ENCODE results near the gene RAP1GAP2. TPM values are rescaled to one million over a fixed set of nuclear protein-coding genes. Genes with fewer than 3 reads are reported as not detected.

The RAP1GAP2 gene
- total RNA-seq, 3 donors from 2014 or later (not counting 1 experiment from before 2014, with no cell fraction given) = 274 to 418 (median 390) TPM

DNA sequence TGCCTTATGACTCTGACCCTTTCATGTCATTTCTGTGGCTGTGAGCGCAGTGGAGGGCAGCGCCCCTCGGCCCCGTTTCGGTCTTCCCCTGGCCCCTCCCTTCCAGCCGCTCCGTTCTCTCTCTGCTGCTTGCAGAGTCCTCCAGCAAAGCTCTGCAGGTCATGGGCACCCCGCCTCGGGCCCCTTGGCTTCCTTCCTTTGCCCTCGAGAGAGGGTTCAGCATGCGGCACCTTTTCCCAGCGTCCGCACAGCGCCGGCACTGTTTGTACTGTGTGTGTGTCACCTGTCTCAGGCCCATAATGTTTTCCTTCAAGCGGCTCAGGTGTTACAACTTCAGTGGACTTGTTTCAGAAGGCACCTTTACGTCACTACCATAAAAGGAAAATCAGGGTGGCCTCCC, 98.5 kb downstream of the RAP1GAP2 start:
- Mint-ChIP-seq H3K27ac (peak overlapping the region; percentile 80 to 85), H3K27me3 (ENCODE audit: low read depth in 2 of 2) (no peaks in the 10 kb centered on the region), H3K36me3 (peaks cover 7% of the 10 kb centered on the region), H3K4me3 (peak overlapping the region; percentile 42), H3K9me3 (no peaks in the 10 kb centered on the region), H3K4me1 (peaks cover 46 to 67% of the 10 kb centered on the region in 2 donors)
- Histone ChIP-seq H3K27ac (ENCODE audit: low read length) (no peak overlapping the region), H3K4me1 (ENCODE audit: control insufficient read depth, insufficient read depth, low read length) (peaks cover 29% of the 10 kb centered on the region), H3K27me3 (ENCODE audit: control insufficient read depth, insufficient read depth, low read length) (no peaks in the 10 kb centered on the region), H3K9me3 (ENCODE audit: control insufficient read depth, insufficient read depth, low read length) (no peaks in the 10 kb centered on the region), H3K4me3 (ENCODE audit: low read length) (no peak overlapping the region), H3K36me3 (ENCODE audit: control insufficient read depth, insufficient read depth, low read length) (peaks cover 17% of the 10 kb centered on the region)
- DNase-seq = no peak
- TF ChIP-seq, protein P1, sequence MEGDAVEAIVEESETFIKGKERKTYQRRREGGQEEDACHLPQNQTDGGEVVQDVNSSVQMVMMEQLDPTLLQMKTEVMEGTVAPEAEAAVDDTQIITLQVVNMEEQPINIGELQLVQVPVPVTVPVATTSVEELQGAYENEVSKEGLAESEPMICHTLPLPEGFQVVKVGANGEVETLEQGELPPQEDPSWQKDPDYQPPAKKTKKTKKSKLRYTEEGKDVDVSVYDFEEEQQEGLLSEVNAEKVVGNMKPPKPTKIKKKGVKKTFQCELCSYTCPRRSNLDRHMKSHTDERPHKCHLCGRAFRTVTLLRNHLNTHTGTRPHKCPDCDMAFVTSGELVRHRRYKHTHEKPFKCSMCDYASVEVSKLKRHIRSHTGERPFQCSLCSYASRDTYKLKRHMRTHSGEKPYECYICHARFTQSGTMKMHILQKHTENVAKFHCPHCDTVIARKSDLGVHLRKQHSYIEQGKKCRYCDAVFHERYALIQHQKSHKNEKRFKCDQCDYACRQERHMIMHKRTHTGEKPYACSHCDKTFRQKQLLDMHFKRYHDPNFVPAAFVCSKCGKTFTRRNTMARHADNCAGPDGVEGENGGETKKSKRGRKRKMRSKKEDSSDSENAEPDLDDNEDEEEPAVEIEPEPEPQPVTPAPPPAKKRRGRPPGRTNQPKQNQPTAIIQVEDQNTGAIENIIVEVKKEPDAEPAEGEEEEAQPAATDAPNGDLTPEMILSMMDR (IDR thresholded peaks at IDR 0.05) = no peak
- 85% methylated on average over 17 of the region's 17 CpGs for WGBS (ENCODE audit: insufficient coverage)
- no peak for ATAC-seq
- intact Hi-C loops (cut with micrococcal nuclease) = no loop called here

DNA sequence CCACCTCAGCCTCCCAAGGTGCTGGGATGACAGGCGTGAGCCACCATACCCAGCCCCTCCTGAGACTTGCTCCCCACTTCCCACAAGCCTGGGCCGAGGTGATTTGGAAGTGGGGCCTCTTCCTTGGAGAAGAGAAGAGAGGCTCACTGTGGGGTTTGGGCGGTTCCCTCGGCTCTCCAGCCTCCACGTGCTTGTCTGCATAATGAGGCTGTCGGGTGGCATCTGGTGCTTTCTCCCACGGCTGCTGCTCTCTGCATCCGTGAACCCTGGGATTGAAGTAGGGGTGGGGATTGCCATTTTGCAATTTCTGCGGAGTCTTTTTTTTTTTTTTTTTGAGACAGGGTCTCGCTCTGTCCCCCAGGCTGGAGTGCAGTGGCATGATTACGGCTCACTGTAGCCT, 101.4 kb downstream of the RAP1GAP2 start:
- Mint-ChIP-seq H3K4me1 (peaks cover 42 to 56% of the 10 kb centered on the region in 2 donors), H3K4me3 (no peak overlapping the region), H3K36me3 (no peaks in the 10 kb centered on the region), H3K27me3 (ENCODE audit: low read depth in 2 of 2) (no peaks in the 10 kb centered on the region), H3K9me3 (no peaks in the 10 kb centered on the region), H3K27ac (peak overlapping the region; percentile 48 to 58)
- intact Hi-C loops (cut with micrococcal nuclease) = no loop called here
- DNase-seq (no peak), ATAC-seq (no peak)
- Histone ChIP-seq H3K4me3 (ENCODE audit: low read length) (no peak overlapping the region), H3K27ac (ENCODE audit: low read length) (no peak overlapping the region), H3K36me3 (ENCODE audit: control insufficient read depth, insufficient read depth, low read length) (peaks cover 13% of the 10 kb centered on the region), H3K4me1 (ENCODE audit: control insufficient read depth, insufficient read depth, low read length) (peaks cover 32% of the 10 kb centered on the region), H3K9me3 (ENCODE audit: control insufficient read depth, insufficient read depth, low read length) (no peaks in the 10 kb centered on the region), H3K27me3 (ENCODE audit: control insufficient read depth, insufficient read depth, low read length) (no peaks in the 10 kb centered on the region)
- 92% methylated on average over 9 of the region's 11 CpGs for WGBS (ENCODE audit: insufficient coverage)
- TF ChIP-seq, protein P1 (IDR thresholded peaks at IDR 0.05) = no peak

DNA sequence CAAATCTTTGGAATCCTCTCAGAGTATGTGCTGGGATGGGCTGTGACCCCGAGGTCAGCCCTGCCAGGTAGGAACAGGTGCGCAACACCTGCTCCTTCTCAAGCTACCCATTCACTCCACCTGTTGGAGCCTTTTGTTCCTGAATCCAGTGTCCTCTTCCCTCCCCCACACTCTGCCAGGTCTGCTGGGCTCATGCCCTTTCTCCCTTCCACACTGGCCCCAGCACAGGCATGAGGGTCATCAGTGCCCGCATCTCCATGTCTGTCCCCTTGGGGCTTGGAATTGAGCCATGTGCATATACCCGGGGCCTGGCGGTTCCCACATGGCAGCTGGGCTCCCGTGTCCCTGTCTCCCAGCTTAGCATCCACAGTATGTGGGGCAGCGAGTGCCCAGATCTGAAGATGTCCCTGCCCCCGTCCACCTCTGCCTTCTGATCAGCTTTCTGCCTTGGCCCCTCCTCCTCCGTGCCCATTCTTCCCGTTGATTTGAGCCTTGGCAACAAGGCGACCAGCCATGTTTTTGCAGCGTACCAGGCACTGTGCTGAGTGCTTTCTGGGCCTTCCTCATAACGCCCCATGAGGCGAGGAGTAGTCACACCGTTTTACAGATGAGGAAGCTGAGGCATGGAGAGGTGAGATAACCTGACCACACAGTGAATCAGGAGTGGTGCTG, 102.2 kb downstream of the RAP1GAP2 start:
- Histone ChIP-seq H3K27me3 (ENCODE audit: control insufficient read depth, insufficient read depth, low read length) (no peaks in the 10 kb centered on the region), H3K4me3 (ENCODE audit: low read length) (no peak overlapping the region), H3K27ac (ENCODE audit: low read length) (no peak overlapping the region), H3K4me1 (ENCODE audit: control insufficient read depth, insufficient read depth, low read length) (peaks cover 38% of the 10 kb centered on the region), H3K9me3 (ENCODE audit: control insufficient read depth, insufficient read depth, low read length) (no peaks in the 10 kb centered on the region), H3K36me3 (ENCODE audit: control insufficient read depth, insufficient read depth, low read length) (peaks cover 12% of the 10 kb centered on the region)
- H3K27ac Mint-ChIP-seq = peak overlapping the region; percentile 65 to 68
- DNase-seq (no peak), ATAC-seq (no peak)
- TF ChIP-seq, protein P1 (IDR thresholded peaks at IDR 0.05) = no peak
- H3K36me3 Mint-ChIP-seq = no peaks in the 10 kb centered on the region
- H3K27me3 Mint-ChIP-seq (ENCODE audit: low read depth in 2 of 2) = no peaks in the 10 kb centered on the region
- intact Hi-C loops (cut with micrococcal nuclease) = no loop called here
- H3K4me3 Mint-ChIP-seq = no peak overlapping the region
- 85% methylated on average over 15 of the region's 15 CpGs for WGBS (ENCODE audit: insufficient coverage)
- H3K9me3 Mint-ChIP-seq = no peaks in the 10 kb centered on the region
- H3K4me1 Mint-ChIP-seq = peaks cover 40 to 59% of the 10 kb centered on the region in 2 donors

DNA sequence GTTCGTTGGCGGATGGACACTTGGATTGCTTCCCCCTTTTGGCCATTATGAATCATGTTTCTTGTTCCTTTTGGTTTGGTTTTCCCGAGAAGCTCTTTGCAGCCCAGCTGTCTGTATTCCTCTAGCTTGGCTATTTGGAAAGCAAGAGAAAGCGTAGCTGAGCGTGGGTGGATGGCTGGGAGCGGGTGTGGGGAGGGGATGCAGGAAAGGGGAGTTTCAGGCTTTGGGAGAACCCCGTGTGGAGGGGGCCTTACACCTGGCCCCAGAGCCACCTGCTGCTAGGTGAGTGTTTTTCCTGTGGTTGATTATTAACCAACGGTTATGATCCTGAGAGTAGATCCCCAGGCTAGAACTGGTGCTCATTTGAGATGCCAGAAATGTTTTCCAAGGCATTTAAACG, 103.7 kb downstream of the RAP1GAP2 start:
- peaks cover 35 to 61% of the 10 kb centered on the region in 2 donors for H3K4me1 Mint-ChIP-seq
- Histone ChIP-seq H3K4me1 (ENCODE audit: control insufficient read depth, insufficient read depth, low read length) (peaks cover 42% of the 10 kb centered on the region), H3K9me3 (ENCODE audit: control insufficient read depth, insufficient read depth, low read length) (no peaks in the 10 kb centered on the region), H3K27me3 (ENCODE audit: control insufficient read depth, insufficient read depth, low read length) (no peaks in the 10 kb centered on the region), H3K36me3 (ENCODE audit: control insufficient read depth, insufficient read depth, low read length) (peaks cover 12% of the 10 kb centered on the region), H3K4me3 (ENCODE audit: low read length) (no peak overlapping the region), H3K27ac (ENCODE audit: low read length) (no peak overlapping the region)
- no peak overlapping the region for H3K4me3 Mint-ChIP-seq
- intact Hi-C loops (cut with micrococcal nuclease) = loop anchor here (10.0 kb wide), 2 partner anchors 45 to 55 kb away; no protein-coding TSS in a partner anchor
- H3K27ac Mint-ChIP-seq = no peak overlapping the region
- no peaks in the 10 kb centered on the region for H3K27me3 Mint-ChIP-seq (ENCODE audit: low read depth in 2 of 2)
- DNase-seq = no peak
- H3K36me3 Mint-ChIP-seq = no peaks in the 10 kb centered on the region
- no peak for ATAC-seq
- WGBS (ENCODE audit: insufficient coverage) = 87% methylated on average over 9 of the region's 9 CpGs
- TF ChIP-seq, protein P1 (IDR thresholded peaks at IDR 0.05) = no peak
- H3K9me3 Mint-ChIP-seq = no peaks in the 10 kb centered on the region

Measured in natural killer cell (primary cell).